Stomach (tissue), 9 donors: ENCODE results near the gene COL12A1. TPM values are rescaled to one million over a fixed set of nuclear protein-coding genes. Genes with fewer than 3 reads are reported as not detected.

Experiments used
- DNase-seq, 2 donors: peaks; one replicate each; pipeline versions ENCODE4 v3.0.0 to v3.0.0-alpha.2; 2013 to 2019
- H3K27ac ChIP-seq, 5 donors: fragments of 200-600 bp in 4 of 5; sonication (generic) in 4 of 5; one replicate each; pipeline ENCODE4 v1.5.1; 2013 to 2019; ENCODE audit warnings: mild to moderate bottlenecking in 1 of 5, moderate library complexity in 1 of 5
- H3K27me3 ChIP-seq, 3 donors: fragments of 200-600 bp; sonication (generic); one replicate each; pipeline ENCODE4 v1.5.1; 2017 to 2019; ENCODE audit warnings: mixed run types in 1 of 3
- H3K36me3 ChIP-seq, 4 donors: fragments of 200-600 bp; sonication (generic); 1 replicate in 3 of 4; 2 replicates in 1 of 4; pipeline ENCODE4 v1.5.1; 2016 to 2019
- H3K4me1 ChIP-seq, 4 donors: fragments of 200-600 bp; sonication (generic); one replicate each; pipeline ENCODE4 v1.5.1; 2016 to 2019
- H3K4me3 ChIP-seq, 4 donors: fragments of 200-600 bp; sonication (generic) in 3 of 4; one replicate each; pipeline ENCODE4 v1.5.1; 2016 to 2019; ENCODE audit warnings: mild to moderate bottlenecking in 1 of 4
- H3K9me3 ChIP-seq, 4 donors: fragments of 200-600 bp; sonication (generic); one replicate each; pipeline ENCODE4 v1.5.1; 2016 to 2019
- EP300 ChIP-seq: sonication (generic); formaldehyde crosslinking; IDR thresholded peaks from one replicate; pipeline ENCODE4 v1.6.1; 2017; ENCODE audit warnings: antibody characterized with exemption
- POLR2A ChIP-seq, 4 donors: fragments of 450-650 bp; IDR thresholded peaks; one replicate each; pipeline ENCODE4 v1.6.1; 2016; ENCODE audit warnings: antibody characterized with exemption in 4 of 4, control low read depth in 2 of 4, mild to moderate bottlenecking in 1 of 4, moderate library complexity in 1 of 4
- POLR2AphosphoS5 ChIP-seq, 3 donors: sonication (generic); formaldehyde crosslinking; IDR thresholded peaks; one replicate each; pipeline ENCODE4 v1.6.1; 2016; ENCODE audit warnings: antibody characterized with exemption in 3 of 3
- WGBS, 5 donors: extraction: QIAGEN DNeasy Blood & Tissue Kit in 3 of 5; methylation state at CpG; one replicate each; pipeline versions ENCODE4 v1.1.5 to v1.1.7; 2013 to 2018; 5-methylcytosine and 5-hydroxymethylcytosine counted together
- intact Hi-C: fragments of 100-400 bp; cut with DNase I; formaldehyde crosslinking; loops from one replicate; pipeline ENCODE4 v1.15.1; 2023; ENCODE audit warnings: low total_unique reads
- polyA plus RNA-seq, 3 donors: library from polyadenylated mRNA; stranded (reverse); fragments of 200-250 nt; gene quantifications; one replicate each; pipeline ENCODE4 v1.2.3, GENCODE V29; 2013
- total RNA-seq, 5 donors: library from RNA; depleted of rRNA; stranded (reverse); fragments of >200 nt; gene quantifications; one replicate each; pipeline versions ENCODE4 v1.1.0 to v1.2.3, GENCODE V29; 2014 to 2016
- TF ChIP-seq, protein P1 (sequence below), 7 experiments: fragments of 450-650 bp in 4 of 7; fragments of 200-600 bp in 3 of 7; sonication (generic) in 3 of 7; IDR thresholded peaks; one replicate each; pipeline ENCODE4 v1.5.1; 2016 to 2019; ENCODE audit warnings: antibody characterized with exemption in 7 of 7, control low read depth in 2 of 7, mild to moderate bottlenecking in 1 of 7
- donor health status: healthy with polysubstance abuse.
- donor health status: Bipolar disorder and iron deficiency.
- donor health status: healthy.

Gene COL12A1
- total and polyA plus RNA-seq, 8 donors = 3.4 to 170 (median 20.3) TPM

DNA sequence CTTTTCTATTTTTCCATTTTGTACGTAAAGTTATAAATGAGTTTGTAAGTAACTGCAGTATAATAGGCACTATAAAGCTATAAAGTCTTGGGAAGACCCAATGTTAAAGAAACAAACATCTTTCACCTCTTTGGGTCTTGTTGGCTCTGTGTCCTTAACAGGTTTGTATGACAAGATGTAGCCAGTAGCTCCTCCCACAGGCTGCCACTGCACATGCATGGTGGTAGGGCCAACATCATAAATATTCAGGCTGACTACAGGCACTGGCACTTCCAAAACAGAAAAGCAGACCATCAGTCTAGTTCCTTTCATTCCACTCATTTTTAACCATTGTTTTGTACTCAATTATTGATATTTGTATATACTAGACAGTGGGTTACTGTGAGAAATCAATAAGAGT lies 59.9 kb downstream of the COL12A1 start:
- Histone ChIP-seq H3K9me3 (no peaks in the 10 kb centered on the region), H3K27ac (no peak overlapping the region), H3K4me3 (no peak overlapping the region), H3K27me3 (no peaks in the 10 kb centered on the region), H3K36me3 (peaks cover 0 to 12% (median 3%) of the 10 kb centered on the region in 4 donors), H3K4me1 (no peaks in the 10 kb centered on the region)
- TF ChIP-seq POLR2AphosphoS5 (IDR thresholded peaks at IDR 0.05) (no peak), EP300 (no peak), POLR2A (IDR thresholded peaks at IDR 0.05) (no peak)
- TF ChIP-seq, protein P1, sequence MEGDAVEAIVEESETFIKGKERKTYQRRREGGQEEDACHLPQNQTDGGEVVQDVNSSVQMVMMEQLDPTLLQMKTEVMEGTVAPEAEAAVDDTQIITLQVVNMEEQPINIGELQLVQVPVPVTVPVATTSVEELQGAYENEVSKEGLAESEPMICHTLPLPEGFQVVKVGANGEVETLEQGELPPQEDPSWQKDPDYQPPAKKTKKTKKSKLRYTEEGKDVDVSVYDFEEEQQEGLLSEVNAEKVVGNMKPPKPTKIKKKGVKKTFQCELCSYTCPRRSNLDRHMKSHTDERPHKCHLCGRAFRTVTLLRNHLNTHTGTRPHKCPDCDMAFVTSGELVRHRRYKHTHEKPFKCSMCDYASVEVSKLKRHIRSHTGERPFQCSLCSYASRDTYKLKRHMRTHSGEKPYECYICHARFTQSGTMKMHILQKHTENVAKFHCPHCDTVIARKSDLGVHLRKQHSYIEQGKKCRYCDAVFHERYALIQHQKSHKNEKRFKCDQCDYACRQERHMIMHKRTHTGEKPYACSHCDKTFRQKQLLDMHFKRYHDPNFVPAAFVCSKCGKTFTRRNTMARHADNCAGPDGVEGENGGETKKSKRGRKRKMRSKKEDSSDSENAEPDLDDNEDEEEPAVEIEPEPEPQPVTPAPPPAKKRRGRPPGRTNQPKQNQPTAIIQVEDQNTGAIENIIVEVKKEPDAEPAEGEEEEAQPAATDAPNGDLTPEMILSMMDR (IDR thresholded peaks at IDR 0.05) = no peak
- no peak for DNase-seq
- intact Hi-C loops = no loop called here
- WGBS, 5 donors = 28 to 100% (median 95%) methylated on average over 1 of the region's 1 CpG

DNA sequence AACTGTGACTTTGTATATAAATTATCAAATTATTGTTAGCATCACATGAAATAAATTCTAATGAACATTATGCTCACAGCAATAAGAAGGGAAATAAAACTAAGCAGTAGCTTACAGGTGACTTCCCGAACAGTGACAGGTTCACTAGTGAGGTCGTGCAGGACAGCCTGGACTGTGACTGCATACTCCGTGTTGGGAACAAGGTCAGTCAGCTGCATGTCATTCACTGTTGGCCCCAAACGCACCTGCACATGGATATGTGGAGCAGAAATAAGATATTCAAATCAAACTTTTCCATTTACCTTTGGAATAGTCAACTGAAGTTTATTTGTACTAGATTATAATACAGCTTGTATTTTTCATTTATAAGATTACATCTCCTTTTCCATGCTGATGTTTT lies 60.6 kb downstream of the COL12A1 start:
- TF ChIP-seq, protein P1 (IDR thresholded peaks at IDR 0.05) = no peak
- TF ChIP-seq POLR2A (IDR thresholded peaks at IDR 0.05) (no peak), EP300 (no peak)
- intact Hi-C loops = no loop called here
- H3K27me3 ChIP-seq = no peaks in the 10 kb centered on the region
- no peak overlapping the region for H3K27ac ChIP-seq
- H3K36me3 ChIP-seq = peaks cover 0 to 16% (median 3%) of the 10 kb centered on the region in 4 donors
- H3K9me3 ChIP-seq = no peaks in the 10 kb centered on the region
- no peak for DNase-seq
- 30 to 58% (median 56%) methylated on average over 4 of the region's 4 CpGs for WGBS, 5 donors
- no peaks in the 10 kb centered on the region for H3K4me1 ChIP-seq
- no peak overlapping the region for H3K4me3 ChIP-seq

- no peak for TF ChIP-seq POLR2AphosphoS5 (IDR thresholded peaks at IDR 0.05)
- TF ChIP-seq, protein P1 (IDR thresholded peaks at IDR 0.05) = no peak
- no peak for TF ChIP-seq EP300
- TF ChIP-seq POLR2A (IDR thresholded peaks at IDR 0.05) = no peak
- H3K36me3 ChIP-seq = peaks cover 0 to 19% (median 3%) of the 10 kb centered on the region in 4 donors
- H3K4me3 ChIP-seq = no peak overlapping the region
- DNase-seq = no peak
- no peaks in the 10 kb centered on the region for H3K4me1 ChIP-seq
- H3K27me3 ChIP-seq = no peaks in the 10 kb centered on the region
- H3K27ac ChIP-seq = no peak overlapping the region
- no peaks in the 10 kb centered on the region for H3K9me3 ChIP-seq
- WGBS, 5 donors = 86 to 97% (median 95%) methylated on average over 1 of the region's 1 CpG
- intact Hi-C loops = no loop called here
Measured at GRCh38 chr6:75144386-75144785, 61.5 kb downstream of the COL12A1 start.

DNA sequence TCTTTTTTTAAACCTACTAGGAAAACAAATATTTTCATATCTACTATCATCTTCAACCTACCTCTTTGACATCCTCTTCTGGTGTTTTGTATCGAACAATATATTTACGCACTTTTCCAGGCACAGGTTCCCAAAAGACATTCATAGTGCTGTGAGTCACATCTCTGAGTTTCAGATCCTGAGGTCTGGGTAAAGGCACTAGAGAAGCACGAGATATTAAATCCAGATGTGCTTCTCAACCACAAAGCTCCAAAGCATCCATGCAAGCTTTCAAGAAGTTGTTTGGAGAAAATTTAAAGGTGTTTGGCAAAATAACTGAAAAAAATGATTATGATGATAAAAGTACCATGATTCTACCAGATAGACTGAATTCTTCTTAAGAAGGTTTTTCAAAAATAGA lies 62.7 kb downstream of the COL12A1 start:
- no peak for DNase-seq
- WGBS, 5 donors = 77 to 86% (median 80%) methylated on average over 3 of the region's 3 CpGs
- Histone ChIP-seq H3K4me3 (no peak overlapping the region), H3K27me3 (no peaks in the 10 kb centered on the region), H3K36me3 (peaks cover 0 to 19% (median 3%) of the 10 kb centered on the region in 4 donors), H3K9me3 (no peaks in the 10 kb centered on the region), H3K4me1 (no peaks in the 10 kb centered on the region), H3K27ac (no peak overlapping the region)
- intact Hi-C loops = no loop called here
- TF ChIP-seq, protein P1 (IDR thresholded peaks at IDR 0.05) = no peak
- TF ChIP-seq POLR2A (IDR thresholded peaks at IDR 0.05) (no peak), EP300 (no peak), POLR2AphosphoS5 (IDR thresholded peaks at IDR 0.05) (no peak)
